NCI-H187 treated with DMSO at 0.1 percent for 48 hours (cell line): ENCODE data around the gene CNR2.
"Not testable (repeated sequence)": the region's sequence is repeated elsewhere in the genome, so short reads cannot be mapped to it uniquely, and the experiment has no call there.

Source experiments
- DNase-seq: peaks from one replicate; lab custom pipeline; 2025; lab: John Stamatoyannopoulos, UW

CNR2 gene

GRCh38 chr1:23882746-23883145, 30.4 kb downstream of the CNR2 start:
- DNase-seq, result no peak

GRCh38 chr1:23879809-23880208, 33.4 kb downstream of the CNR2 start:
- no peak for DNase-seq

- no peak for DNase-seq
Measured at GRCh38 chr1:23878668-23879067, 34.5 kb downstream of the CNR2 start.

GRCh38 chr1:23875382-23875781, 37.8 kb downstream of the CNR2 start:
- DNase-seq, result no peak

- no peak for DNase-seq
Measured at GRCh38 chr1:23872421-23872820, 40.7 kb downstream of the CNR2 start.

- DNase-seq, result no peak
Measured at GRCh38 chr1:23869051-23869450, 44.1 kb downstream of the CNR2 start.

GRCh38 chr1:23868557-23869016, 44.6 kb downstream of the CNR2 start:
- no peak for DNase-seq

- peak; percentile 91 for DNase-seq
Measured at GRCh38 chr1:23867895-23868556, 45.1 kb downstream of the CNR2 start, which contains the start of gene FUCA1. FUCA1 (minus strand) TSS chr1:23868290; CDS start chr1:23868286, 4 bp downstream.

GRCh38 chr1:23867542-23867894, 45.6 kb downstream of the CNR2 start:
- DNase-seq, result no peak

- no peak for DNase-seq
Measured at GRCh38 chr1:23865543-23865930, 47.6 kb downstream of the CNR2 start.

- DNase-seq, result no peak
Measured at GRCh38 chr1:23864801-23865542, 48.2 kb downstream of the CNR2 start.

- DNase-seq, result no peak
Measured at GRCh38 chr1:23862640-23863039, 50.5 kb downstream of the CNR2 start.

- no peak for DNase-seq
Measured at GRCh38 chr1:23854568-23854967, 58.6 kb downstream of the CNR2 start.

GRCh38 chr1:23853124-23853523, 60.0 kb downstream of the CNR2 start:
- not testable (repeated sequence) for DNase-seq

GRCh38 chr1:23851406-23851805, 61.8 kb downstream of the CNR2 start:
- not testable (repeated sequence) for DNase-seq

- no peak for DNase-seq
Measured at GRCh38 chr1:23848673-23849616, 64.2 kb downstream of the CNR2 start.

GRCh38 chr1:23847482-23848095, 65.6 kb downstream of the CNR2 start:
- DNase-seq, result not testable (repeated sequence)

GRCh38 chr1:23845163-23845562, 68.0 kb downstream of the CNR2 start:
- DNase-seq, result no peak

GRCh38 chr1:23843644-23844043, 69.5 kb downstream of the CNR2 start:
- DNase-seq, result no peak

GRCh38 chr1:23838401-23838866, 74.7 kb downstream of the CNR2 start:
- DNase-seq, result no peak

GRCh38 chr1:23837908-23838307, 75.3 kb downstream of the CNR2 start:
- DNase-seq, result no peak

- no peak for DNase-seq
Measured at GRCh38 chr1:23836037-23836436, 77.1 kb downstream of the CNR2 start.
